Duodenal mucosa (tissue), 2 donors: ENCODE results near the gene TEX36.
"Not testable (repeated sequence)": the region's sequence is repeated elsewhere in the genome, so short reads cannot be mapped to it uniquely, and the experiment has no call there.

ENCODE experiments used
- H3K27ac ChIP-seq: one replicate; pipeline ENCODE4 v1.7.0; 2013; ENCODE audit warnings: low read depth, low read length
- H3K27me3 ChIP-seq, 2 donors: one replicate each; pipeline ENCODE4 v1.7.0; 2013; ENCODE audit warnings: low read length in 2 of 2, control low read depth in 1 of 2; ENCODE audit not compliant: insufficient read depth in 2 of 2, control insufficient read depth in 1 of 2
- H3K36me3 ChIP-seq, 2 donors: one replicate each; pipeline ENCODE4 v1.7.0; 2013; ENCODE audit warnings: low read length in 2 of 2, control low read depth in 1 of 2; ENCODE audit not compliant: insufficient read depth in 2 of 2, control insufficient read depth in 1 of 2
- H3K4me1 ChIP-seq, 2 donors: one replicate each; pipeline ENCODE4 v1.7.0; 2013; ENCODE audit warnings: low read length in 2 of 2, control low read depth in 1 of 2; ENCODE audit not compliant: insufficient read depth in 2 of 2, control insufficient read depth in 1 of 2
- H3K4me3 ChIP-seq, 2 donors: one replicate each; pipeline ENCODE4 v1.7.0; 2013; ENCODE audit warnings: low read length in 2 of 2, low read depth in 1 of 2
- H3K9ac ChIP-seq, 2 donors: one replicate each; pipeline ENCODE4 v1.7.0; 2013; ENCODE audit warnings: low read length in 2 of 2, low read depth in 1 of 2
- H3K9me3 ChIP-seq, 2 donors: one replicate each; pipeline ENCODE4 v1.7.0; 2013; ENCODE audit warnings: low read length in 2 of 2, control low read depth in 1 of 2; ENCODE audit not compliant: control insufficient read depth in 1 of 2

The TEX36 gene

GRCh38 chr10:125662584-125662983, 20.4 kb downstream of the TEX36 start:
- Histone ChIP-seq H3K27ac (no peak overlapping the region), H3K9ac (no peak overlapping the region), H3K27me3 (no peaks in the 10 kb centered on the region), H3K4me1 (no peaks in the 10 kb centered on the region), H3K4me3 (no peak overlapping the region), H3K9me3 (no peaks in the 10 kb centered on the region), H3K36me3 (no peaks in the 10 kb centered on the region)

DNA sequence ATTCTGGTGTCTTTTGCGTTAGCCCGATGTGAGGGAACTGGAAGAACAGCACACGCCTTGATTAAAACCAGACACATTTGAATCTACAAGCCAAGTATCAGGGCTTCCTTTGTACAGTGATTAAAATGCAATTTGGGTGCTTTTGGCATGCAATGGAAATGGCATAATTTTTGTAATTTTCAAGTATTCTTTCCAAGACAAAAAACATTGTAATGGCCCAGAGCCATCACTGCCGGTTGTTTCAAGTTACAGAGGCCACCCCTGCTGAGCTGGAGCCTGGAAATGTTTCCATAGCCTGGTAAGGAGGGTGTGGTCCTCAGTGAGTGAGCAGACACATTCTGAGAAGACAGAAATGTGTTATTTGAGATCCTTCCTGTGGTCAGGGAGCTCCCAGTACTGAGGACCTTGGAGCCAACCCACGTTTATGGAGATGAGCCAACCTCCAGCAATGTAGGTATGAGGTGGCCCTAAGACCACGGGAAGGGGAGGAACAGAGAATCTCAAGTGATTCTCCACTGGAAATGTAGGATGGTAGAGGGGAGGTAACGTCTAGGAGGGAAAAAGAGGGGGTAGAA, 20.9 kb downstream of the TEX36 start:
- no peak overlapping the region for H3K27ac ChIP-seq
- H3K9me3 ChIP-seq: no peaks in the 10 kb centered on the region
- H3K4me1 ChIP-seq: no peaks in the 10 kb centered on the region
- no peaks in the 10 kb centered on the region for H3K27me3 ChIP-seq
- H3K4me3 ChIP-seq: no peak overlapping the region
- H3K36me3 ChIP-seq: no peaks in the 10 kb centered on the region
- H3K9ac ChIP-seq: no peak overlapping the region

DNA sequence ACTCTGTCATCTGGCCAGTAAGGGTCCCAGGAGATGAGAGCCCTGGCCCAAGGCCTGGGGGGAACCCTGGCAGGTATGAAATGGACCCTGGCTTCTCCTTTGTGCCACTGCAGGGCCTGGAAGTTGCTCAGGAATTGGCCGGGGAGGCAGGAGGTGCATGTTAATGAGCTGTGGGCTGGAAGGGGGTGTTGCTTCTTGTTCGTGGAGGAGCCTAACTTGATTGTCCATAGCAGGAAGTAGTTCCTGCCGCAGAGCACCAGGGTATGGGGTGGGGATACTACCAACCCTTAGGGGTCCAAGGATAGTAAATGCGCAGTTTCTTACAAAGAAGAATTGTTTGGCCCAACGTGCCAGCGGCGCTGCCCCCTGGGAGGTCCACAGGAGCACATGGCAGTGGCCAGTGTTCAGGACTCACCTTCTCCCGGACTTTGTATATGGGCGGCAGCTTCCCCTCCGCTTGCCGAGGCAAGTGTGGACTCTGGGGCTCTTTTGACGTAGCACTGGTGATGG, 21.5 kb downstream of the TEX36 start:
- Histone ChIP-seq H3K27ac (no peak overlapping the region), H3K27me3 (no peaks in the 10 kb centered on the region), H3K4me1 (no peaks in the 10 kb centered on the region), H3K9ac (no peak overlapping the region), H3K9me3 (no peaks in the 10 kb centered on the region), H3K4me3 (no peak overlapping the region), H3K36me3 (no peaks in the 10 kb centered on the region)

- H3K9ac ChIP-seq: no peak overlapping the region
- H3K36me3 ChIP-seq: no peaks in the 10 kb centered on the region
- H3K4me1 ChIP-seq: no peaks in the 10 kb centered on the region
- no peaks in the 10 kb centered on the region for H3K9me3 ChIP-seq
- H3K4me3 ChIP-seq: no peak overlapping the region
- H3K27ac ChIP-seq: no peak overlapping the region
- H3K27me3 ChIP-seq: no peaks in the 10 kb centered on the region
Observed at GRCh38 chr10:125659071-125659470, 23.9 kb downstream of the TEX36 start.

DNA sequence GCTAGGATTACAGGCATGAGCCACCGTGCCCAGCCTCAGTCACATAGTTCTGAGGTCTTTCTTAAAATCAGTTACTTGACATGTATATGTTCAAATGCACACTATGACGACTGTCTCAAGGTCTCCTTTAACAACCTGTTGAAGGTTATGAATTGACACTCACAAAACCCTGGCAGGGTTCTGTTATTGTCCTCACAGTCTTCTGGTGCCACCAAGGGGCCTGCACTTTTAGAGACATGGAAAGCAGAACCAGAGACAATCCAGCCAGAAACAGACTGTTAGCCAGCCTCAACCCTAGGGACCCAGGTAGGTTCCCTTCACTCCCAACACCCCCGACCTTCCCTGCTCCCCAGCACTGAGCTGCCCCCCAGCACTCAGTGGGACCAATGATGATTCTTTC, 26.4 kb downstream of the TEX36 start:
- H3K27ac ChIP-seq: no peak overlapping the region
- H3K36me3 ChIP-seq: no peaks in the 10 kb centered on the region
- H3K4me1 ChIP-seq: no peaks in the 10 kb centered on the region
- no peak overlapping the region for H3K4me3 ChIP-seq
- H3K27me3 ChIP-seq: no peaks in the 10 kb centered on the region
- no peaks in the 10 kb centered on the region for H3K9me3 ChIP-seq
- H3K9ac ChIP-seq: no peak overlapping the region

- H3K9ac ChIP-seq, H3K36me3 ChIP-seq, H3K27me3 ChIP-seq, H3K9me3 ChIP-seq, H3K27ac ChIP-seq, H3K4me3 ChIP-seq, H3K4me1 ChIP-seq: not testable (repeated sequence)
Observed at GRCh38 chr10:125653113-125653512, 29.9 kb downstream of the TEX36 start.

GRCh38 chr10:125646311-125646710, 36.7 kb downstream of the TEX36 start:
- Histone ChIP-seq H3K36me3 (no peaks in the 10 kb centered on the region), H3K27ac (no peak overlapping the region), H3K9me3 (no peaks in the 10 kb centered on the region), H3K9ac (no peak overlapping the region), H3K27me3 (peaks cover 0 to 3% of the 10 kb centered on the region in 2 donors), H3K4me1 (no peaks in the 10 kb centered on the region), H3K4me3 (no peak overlapping the region)

GRCh38 chr10:125641398-125641797, 41.6 kb downstream of the TEX36 start:
- H3K4me1 ChIP-seq: no peaks in the 10 kb centered on the region
- H3K9ac ChIP-seq: no peak overlapping the region
- H3K27ac ChIP-seq: no peak overlapping the region
- H3K9me3 ChIP-seq: no peaks in the 10 kb centered on the region
- H3K4me3 ChIP-seq: no peak overlapping the region
- no peaks in the 10 kb centered on the region for H3K36me3 ChIP-seq
- peaks cover 0 to 6% of the 10 kb centered on the region in 2 donors for H3K27me3 ChIP-seq

DNA sequence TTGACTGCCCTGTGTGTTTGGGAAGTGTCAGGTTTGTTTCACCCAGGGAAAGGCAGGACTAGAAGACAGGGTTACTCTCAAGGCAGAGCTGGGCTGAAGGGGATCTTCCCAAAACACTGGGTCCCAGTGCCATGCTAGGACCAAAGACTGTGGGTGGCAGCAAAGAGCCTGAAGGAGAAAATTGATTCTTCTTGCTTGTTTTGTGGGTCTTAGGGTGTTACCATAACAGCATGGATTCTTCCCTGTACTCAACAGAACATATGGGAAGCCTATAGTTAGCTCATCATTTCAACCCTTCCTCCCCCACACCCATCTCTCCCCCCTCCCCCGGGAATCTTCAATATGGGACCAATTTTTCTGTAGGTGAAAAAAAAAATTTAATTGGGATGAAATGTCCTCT, 42.3 kb downstream of the TEX36 start:
- Histone ChIP-seq H3K4me1 (no peaks in the 10 kb centered on the region), H3K9ac (no peak overlapping the region), H3K36me3 (no peaks in the 10 kb centered on the region), H3K4me3 (no peak overlapping the region), H3K9me3 (no peaks in the 10 kb centered on the region), H3K27ac (no peak overlapping the region), H3K27me3 (peaks cover 0 to 6% of the 10 kb centered on the region in 2 donors)

DNA sequence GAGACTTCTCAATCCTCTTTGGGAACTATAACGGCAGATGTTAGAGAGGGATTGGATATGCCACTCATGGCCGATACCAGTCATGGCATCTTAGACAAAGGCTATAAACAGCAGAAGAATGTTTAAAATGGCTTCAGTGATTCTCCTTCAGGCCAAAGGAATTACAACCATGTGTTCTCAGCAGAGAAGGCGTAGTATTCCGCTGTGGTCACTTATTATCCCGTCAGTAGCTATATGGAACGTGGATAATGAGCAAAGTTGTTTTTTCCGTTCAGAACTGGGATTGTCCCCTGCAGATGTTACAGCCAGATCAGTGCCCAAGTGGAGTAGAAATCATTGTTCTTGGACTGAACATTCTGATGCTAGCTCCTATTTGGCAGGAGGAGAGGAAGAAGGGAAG, 43.1 kb downstream of the TEX36 start:
- H3K9ac ChIP-seq: no peak overlapping the region
- H3K36me3 ChIP-seq: no peaks in the 10 kb centered on the region
- H3K9me3 ChIP-seq: no peaks in the 10 kb centered on the region
- H3K4me3 ChIP-seq: no peak overlapping the region
- no peaks in the 10 kb centered on the region for H3K4me1 ChIP-seq
- H3K27ac ChIP-seq: no peak overlapping the region
- H3K27me3 ChIP-seq: peaks cover 0 to 4% of the 10 kb centered on the region in 2 donors

DNA sequence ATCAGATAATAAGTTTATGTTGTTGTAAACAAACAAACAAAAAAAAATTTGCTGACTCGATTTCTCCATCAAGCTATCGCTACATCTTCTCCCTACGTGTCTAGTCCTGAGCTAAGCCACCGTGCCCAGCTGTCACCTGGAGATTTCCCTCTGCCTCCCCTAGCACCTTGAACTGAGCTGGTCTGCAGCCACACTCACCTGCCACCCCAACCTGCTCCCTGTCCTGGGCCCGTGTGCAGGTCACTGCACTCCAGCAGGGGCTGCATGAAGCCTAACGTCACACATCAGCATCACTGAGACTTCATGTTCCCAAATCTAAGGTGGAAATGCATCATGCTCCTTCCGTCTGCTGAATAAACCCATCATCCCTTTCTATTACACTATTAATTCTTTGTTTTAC, 44.4 kb downstream of the TEX36 start:
- Histone ChIP-seq H3K4me1 (no peaks in the 10 kb centered on the region), H3K27ac (no peak overlapping the region)

More for the DNA sequence above, 44.4 kb downstream of the TEX36 start:
- Histone ChIP-seq H3K9me3 (no peaks in the 10 kb centered on the region), H3K9ac (no peak overlapping the region), H3K27me3 (peaks cover 0 to 3% of the 10 kb centered on the region in 2 donors), H3K36me3 (no peaks in the 10 kb centered on the region), H3K4me3 (no peak overlapping the region)
